GM21737 (cell line): ENCODE results near the gene HSDL1.

ENCODE experiments used
- ATAC-seq: cut with Tn5 transposase; IDR thresholded peaks from one replicate; pipeline ENCODE4 v1.9.1; 2021; ENCODE audit warnings: mild to moderate bottlenecking, moderate library complexity; ENCODE audit not compliant: unreplicated experiment

Gene HSDL1

GRCh38 chr16:84084570-84085270, 60.3 kb downstream of the HSDL1 start:
- no peak for ATAC-seq

GRCh38 chr16:84082835-84083569, 62.0 kb downstream of the HSDL1 start:
- no peak for ATAC-seq

- ATAC-seq, result no peak
Observed at GRCh38 chr16:84082110-84082509, 62.9 kb downstream of the HSDL1 start.

- no peak for ATAC-seq
Observed at GRCh38 chr16:84081446-84081989, 63.5 kb downstream of the HSDL1 start.

GRCh38 chr16:84080813-84081212, 64.2 kb downstream of the HSDL1 start:
- no peak for ATAC-seq

- ATAC-seq, result no peak
Observed at GRCh38 chr16:84080378-84080777, 64.6 kb downstream of the HSDL1 start.

GRCh38 chr16:84079664-84080063, 65.3 kb downstream of the HSDL1 start:
- no peak for ATAC-seq

GRCh38 chr16:84075376-84075775, 69.6 kb downstream of the HSDL1 start:
- ATAC-seq, result no peak

GRCh38 chr16:84074721-84075120, 70.3 kb downstream of the HSDL1 start:
- no peak for ATAC-seq
